Right atrium auricular region (tissue), 2 donors: Measurements from ENCODE around the gene PSMD4. TPM values are rescaled to one million over a fixed set of nuclear protein-coding genes. Genes with fewer than 3 reads are reported as not detected.

Experiments
- DNase-seq: peaks from one replicate; pipeline ENCODE4 v3.0.0-alpha.2; 2019; ENCODE audit warnings: low spot score
- H3K27ac ChIP-seq, 2 donors: fragments of 200-600 bp; sonication (generic); 1 replicate in 1 of 2; 2 replicates in 1 of 2; pipeline ENCODE4 v1.5.1; 2016 to 2019
- H3K27me3 ChIP-seq, 2 donors: fragments of 200-600 bp; sonication (generic); one replicate each; pipeline versions ENCODE4 v1.5.1 to v1.6.0; 2017 to 2019
- H3K36me3 ChIP-seq: fragments of 200-600 bp; sonication (generic); one replicate; pipeline ENCODE4 v1.5.1; 2016
- H3K4me1 ChIP-seq, 2 donors: fragments of 200-600 bp; sonication (generic); one replicate each; pipeline versions ENCODE4 v1.5.1 to v1.6.0; 2017 to 2019
- H3K4me3 ChIP-seq, 2 donors: fragments of 200-600 bp; sonication (generic); 1 replicate in 1 of 2; 2 replicates in 1 of 2; pipeline ENCODE4 v1.5.1; 2017 to 2019; ENCODE audit warnings: mild to moderate bottlenecking in 1 of 2, moderate library complexity in 1 of 2
- H3K9me3 ChIP-seq, 2 donors: fragments of 200-600 bp; sonication (generic); one replicate each; pipeline ENCODE4 v1.5.1; 2019
- total RNA-seq, 2 donors: library from RNA; depleted of rRNA; stranded (reverse); fragments of >200 nt; gene quantifications; one replicate each; pipeline ENCODE4 v1.1.0, GENCODE V29; 2016
- TF ChIP-seq, protein P1 (sequence below), 2 donors: fragments of 200-600 bp; sonication (generic); IDR thresholded peaks; one replicate each; pipeline ENCODE4 v1.5.1; 2019; ENCODE audit warnings: antibody characterized with exemption in 2 of 2

PSMD4 gene
- total RNA-seq, 2 donors from 2014 or later = 109 to 157 TPM

DNA sequence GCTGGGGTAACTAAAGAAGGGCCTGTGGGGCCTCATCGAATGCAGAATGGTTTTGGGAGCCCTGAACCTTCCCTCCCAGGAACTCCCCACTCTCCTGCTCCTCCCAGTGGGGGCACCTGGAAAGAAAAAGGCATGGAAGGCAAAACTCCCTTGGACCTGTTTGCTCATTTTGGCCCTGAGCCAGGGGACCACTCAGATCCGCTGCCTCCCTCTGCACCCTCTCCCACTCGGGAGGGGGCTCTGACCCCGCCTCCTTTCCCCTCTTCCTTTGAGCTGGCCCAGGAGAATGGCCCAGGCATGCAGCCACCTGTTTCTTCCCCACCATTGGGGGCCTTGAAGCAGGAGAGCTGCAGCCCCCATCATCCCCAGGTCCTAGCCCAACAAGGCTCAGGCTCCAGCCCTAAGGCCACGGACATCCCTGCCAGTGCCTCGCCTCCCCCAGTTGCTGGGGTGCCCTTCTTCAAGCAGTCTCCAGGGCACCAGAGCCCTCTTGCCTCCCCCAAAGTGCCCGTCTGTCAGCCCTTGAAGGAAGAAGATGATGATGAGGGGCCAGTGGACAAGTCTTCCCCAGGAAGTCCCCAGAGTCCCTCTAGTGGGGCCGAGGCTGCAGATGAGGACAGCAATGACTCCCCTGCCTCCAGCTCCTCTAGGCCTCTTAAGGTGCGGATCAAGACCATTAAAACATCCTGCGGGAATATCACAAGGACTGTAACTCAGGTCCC, 32.2 kb downstream of the PSMD4 start:
- Histone ChIP-seq H3K9me3 (no peaks in the 10 kb centered on the region), H3K27ac (no peak overlapping the region), H3K4me1 (peaks cover 0 to 17% of the 10 kb centered on the region in 2 donors), H3K4me3 (no peak overlapping the region), H3K27me3 (no peaks in the 10 kb centered on the region), H3K36me3 (peaks cover 61% of the 10 kb centered on the region)
- DNase-seq = no peak
- TF ChIP-seq, protein P1, sequence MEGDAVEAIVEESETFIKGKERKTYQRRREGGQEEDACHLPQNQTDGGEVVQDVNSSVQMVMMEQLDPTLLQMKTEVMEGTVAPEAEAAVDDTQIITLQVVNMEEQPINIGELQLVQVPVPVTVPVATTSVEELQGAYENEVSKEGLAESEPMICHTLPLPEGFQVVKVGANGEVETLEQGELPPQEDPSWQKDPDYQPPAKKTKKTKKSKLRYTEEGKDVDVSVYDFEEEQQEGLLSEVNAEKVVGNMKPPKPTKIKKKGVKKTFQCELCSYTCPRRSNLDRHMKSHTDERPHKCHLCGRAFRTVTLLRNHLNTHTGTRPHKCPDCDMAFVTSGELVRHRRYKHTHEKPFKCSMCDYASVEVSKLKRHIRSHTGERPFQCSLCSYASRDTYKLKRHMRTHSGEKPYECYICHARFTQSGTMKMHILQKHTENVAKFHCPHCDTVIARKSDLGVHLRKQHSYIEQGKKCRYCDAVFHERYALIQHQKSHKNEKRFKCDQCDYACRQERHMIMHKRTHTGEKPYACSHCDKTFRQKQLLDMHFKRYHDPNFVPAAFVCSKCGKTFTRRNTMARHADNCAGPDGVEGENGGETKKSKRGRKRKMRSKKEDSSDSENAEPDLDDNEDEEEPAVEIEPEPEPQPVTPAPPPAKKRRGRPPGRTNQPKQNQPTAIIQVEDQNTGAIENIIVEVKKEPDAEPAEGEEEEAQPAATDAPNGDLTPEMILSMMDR (IDR thresholded peaks at IDR 0.05) = no peak

DNA sequence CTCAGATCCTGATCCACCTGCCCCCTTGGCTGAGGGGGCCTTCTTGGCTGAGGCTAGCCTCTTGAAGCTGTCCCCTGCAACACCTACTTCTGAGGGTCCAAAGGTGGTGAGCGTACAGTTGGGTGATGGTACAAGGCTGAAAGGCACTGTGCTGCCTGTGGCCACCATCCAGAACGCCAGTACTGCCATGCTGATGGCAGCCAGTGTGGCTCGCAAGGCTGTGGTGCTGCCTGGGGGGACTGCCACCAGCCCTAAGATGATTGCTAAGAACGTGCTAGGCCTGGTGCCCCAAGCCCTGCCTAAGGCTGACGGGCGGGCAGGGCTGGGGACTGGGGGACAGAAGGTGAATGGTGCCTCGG, 32.8 kb downstream of the PSMD4 start:
- Histone ChIP-seq H3K9me3 (no peaks in the 10 kb centered on the region), H3K27me3 (no peaks in the 10 kb centered on the region), H3K27ac (no peak overlapping the region), H3K36me3 (peaks cover 67% of the 10 kb centered on the region), H3K4me3 (no peak overlapping the region), H3K4me1 (peaks cover 0 to 17% of the 10 kb centered on the region in 2 donors)
- no peak for DNase-seq
- TF ChIP-seq, protein P1 (IDR thresholded peaks at IDR 0.05) = no peak

DNA sequence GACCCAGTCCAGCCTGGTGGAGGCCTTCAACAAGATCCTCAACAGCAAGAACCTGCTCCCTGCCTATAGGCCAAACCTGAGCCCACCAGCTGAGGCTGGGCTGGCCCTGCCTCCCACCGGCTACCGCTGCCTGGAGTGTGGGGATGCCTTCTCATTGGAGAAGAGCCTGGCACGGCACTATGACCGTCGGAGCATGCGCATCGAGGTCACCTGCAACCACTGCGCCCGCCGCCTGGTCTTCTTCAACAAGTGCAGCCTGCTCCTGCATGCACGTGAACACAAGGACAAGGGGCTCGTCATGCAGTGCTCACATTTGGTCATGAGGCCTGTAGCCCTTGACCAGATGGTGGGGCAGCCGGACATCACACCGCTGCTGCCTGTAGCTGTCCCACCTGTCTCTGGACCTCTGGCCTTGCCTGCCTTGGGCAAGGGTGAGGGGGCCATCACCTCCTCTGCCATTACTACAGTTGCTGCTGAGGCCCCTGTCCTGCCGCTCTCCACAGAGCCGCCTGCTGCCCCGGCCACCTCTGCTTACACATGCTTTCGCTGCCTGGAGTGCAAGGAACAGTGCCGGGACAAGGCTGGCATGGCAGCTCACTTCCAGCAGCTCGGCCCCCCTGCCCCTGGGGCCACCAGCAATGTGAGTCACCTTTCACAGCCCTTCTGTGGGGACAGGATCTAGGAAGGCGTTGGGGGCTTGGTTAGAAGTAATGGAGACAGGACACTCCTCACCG, 33.4 kb downstream of the PSMD4 start:
- DNase-seq = no peak
- H3K4me1 ChIP-seq = peaks cover 0 to 16% of the 10 kb centered on the region in 2 donors
- H3K36me3 ChIP-seq = peaks cover 73% of the 10 kb centered on the region
- no peak overlapping the region for H3K4me3 ChIP-seq
- TF ChIP-seq, protein P1 (IDR thresholded peaks at IDR 0.05) = no peak
- H3K27me3 ChIP-seq = no peaks in the 10 kb centered on the region
- no peaks in the 10 kb centered on the region for H3K9me3 ChIP-seq
- H3K27ac ChIP-seq = no peak overlapping the region

DNA sequence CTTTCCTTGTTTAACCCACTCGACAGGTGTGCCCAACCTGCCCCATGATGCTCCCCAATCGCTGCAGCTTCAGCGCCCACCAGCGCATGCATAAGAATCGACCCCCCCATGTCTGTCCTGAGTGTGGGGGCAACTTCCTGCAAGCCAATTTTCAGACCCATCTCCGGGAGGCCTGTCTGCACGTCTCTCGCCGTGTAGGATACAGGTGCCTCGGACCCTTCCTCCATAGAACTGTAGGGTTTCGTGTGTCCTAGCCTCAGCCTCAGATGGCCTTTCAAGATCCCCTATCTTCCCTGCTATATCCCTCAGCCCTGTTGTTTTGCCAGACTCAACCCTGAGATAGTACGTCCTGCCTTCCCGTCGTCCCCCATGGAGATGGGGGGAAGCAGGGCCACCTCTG, 34.0 kb downstream of the PSMD4 start:
- DNase-seq = no peak
- H3K4me3 ChIP-seq = no peak overlapping the region
- H3K36me3 ChIP-seq = peaks cover 79% of the 10 kb centered on the region
- no peaks in the 10 kb centered on the region for H3K27me3 ChIP-seq
- TF ChIP-seq, protein P1 (IDR thresholded peaks at IDR 0.05) = no peak
- H3K9me3 ChIP-seq = no peaks in the 10 kb centered on the region
- no peak overlapping the region for H3K27ac ChIP-seq
- H3K4me1 ChIP-seq = peaks cover 0 to 10% of the 10 kb centered on the region in 2 donors

DNA sequence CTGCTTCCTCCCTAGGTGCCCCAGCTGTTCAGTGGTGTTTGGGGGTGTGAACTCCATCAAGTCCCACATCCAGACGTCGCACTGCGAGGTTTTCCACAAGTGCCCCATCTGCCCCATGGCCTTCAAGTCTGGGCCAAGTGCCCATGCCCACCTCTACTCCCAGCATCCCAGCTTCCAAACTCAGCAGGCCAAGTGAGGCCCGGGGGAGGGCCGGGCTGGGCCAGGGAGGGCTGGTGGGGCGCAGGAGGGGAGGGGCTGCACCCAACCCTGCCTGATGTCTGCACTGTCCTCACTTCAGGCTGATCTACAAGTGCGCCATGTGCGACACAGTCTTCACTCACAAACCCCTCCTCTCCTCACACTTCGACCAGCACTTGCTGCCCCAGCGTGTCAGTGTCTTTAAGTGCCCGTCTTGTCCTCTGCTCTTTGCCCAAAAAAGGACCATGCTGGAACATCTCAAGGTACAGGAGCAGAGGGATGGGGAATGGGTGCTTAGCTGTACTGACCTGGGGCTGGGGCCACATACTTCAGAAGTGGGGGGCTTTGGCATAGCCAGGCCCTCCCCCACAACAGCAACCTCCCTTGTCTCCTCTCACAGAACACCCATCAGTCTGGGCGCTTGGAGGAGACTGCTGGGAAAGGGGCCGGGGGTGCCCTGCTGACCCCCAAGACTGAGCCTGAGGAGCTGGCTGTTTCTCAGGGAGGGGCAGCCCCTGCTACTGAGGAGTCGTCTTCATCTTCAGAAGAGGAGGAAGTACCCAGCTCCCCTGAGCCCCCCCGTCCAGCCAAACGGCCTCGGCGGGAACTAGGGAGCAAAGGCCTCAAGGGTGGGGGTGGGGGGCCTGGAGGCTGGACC, 34.8 kb downstream of the PSMD4 start:
- Histone ChIP-seq H3K9me3 (no peaks in the 10 kb centered on the region), H3K27me3 (no peaks in the 10 kb centered on the region)
- no peak for DNase-seq

More for the DNA sequence above, 34.8 kb downstream of the PSMD4 start:
- TF ChIP-seq, protein P1 (IDR thresholded peaks at IDR 0.05) = no peak
- Histone ChIP-seq H3K27ac (no peak overlapping the region), H3K36me3 (peaks cover 87% of the 10 kb centered on the region), H3K4me3 (no peak overlapping the region), H3K4me1 (peaks cover 0 to 2% of the 10 kb centered on the region in 2 donors)
